K562 (cell line): ENCODE measurements around the gene NPB. TPM values are rescaled to one million over a fixed set of nuclear protein-coding genes. Genes with fewer than 3 reads are reported as not detected.

Experiments used
- CEBPZ ChIP-seq: fragments of 150-350 bp; IDR thresholded peaks from 2 replicates; pipeline ENCODE4 v1.6.1; 2014; ENCODE audit warnings: low read depth, mild to moderate bottlenecking, low read length, borderline replicate concordance
- EWSR1 ChIP-seq: fragments of 450-650 bp; IDR thresholded peaks from 2 replicates; pipeline ENCODE4 v1.6.1; 2018; ENCODE audit warnings: borderline replicate concordance, mild to moderate bottlenecking, low read depth, moderate library complexity; ENCODE audit not compliant: partially characterized antibody
- POLR2G ChIP-seq: fragments of 200-400 bp; formaldehyde crosslinking; IDR thresholded peaks from 2 replicates; pipeline ENCODE4 v1.6.1; 2017; ENCODE audit warnings: low read depth, mild to moderate bottlenecking, antibody characterized with exemption, low read length, moderate library complexity
- SIRT6 ChIP-seq: IDR thresholded peaks from one replicate; pipeline ENCODE4 v1.6.1; 2012; ENCODE audit warnings: low read depth, mild to moderate bottlenecking, control low read depth, inconsistent platforms, low read length, moderate library complexity
- STAG1 ChIP-seq: sonication (generic); formaldehyde crosslinking; IDR thresholded peaks from 2 replicates; pipeline ENCODE4 v1.5.0; 2020; ENCODE audit warnings: missing genetic modification reagents, borderline replicate concordance
- TBL1XR1 ChIP-seq, 2 experiments: IDR thresholded peaks; 2 replicates each; pipeline ENCODE4 v1.6.1; 2012; ENCODE audit warnings: improper control_type of control experiment in 2 of 2, low read length in 2 of 2, mild to moderate bottlenecking in 1 of 2
- ZBTB12 ChIP-seq: fragments of 250-450 bp; sonication (Bioruptor Pico); IDR thresholded peaks from 2 replicates; pipeline ENCODE4 v1.4.0; 2020
- ZKSCAN8 ChIP-seq: fragments of 200-800 bp; sonication (Bioruptor generic); IDR thresholded peaks from 2 replicates; pipeline ENCODE4 v1.6.1; 2016; ENCODE audit warnings: missing genetic modification characterization, missing compliant biosample characterization
- ZNF655 ChIP-seq: fragments of 250-450 bp; sonication (Bioruptor Pico); IDR thresholded peaks from 2 replicates; pipeline ENCODE4 v1.5.0; 2021
- polyA plus RNA-seq, 8 experiments: library from polyadenylated mRNA; depleted of rRNA in 4 of 8; stranded (reverse) in 5 of 8; unstranded in 3 of 8; fragments of >200 nt; fragmentation: Nextera tagmentation in 2 of 8; fragmentation: Illumina TruSeq in 1 of 8; extraction: Ambion mirVana in 2 of 8; extraction: Trizol in 1 of 8; gene quantifications; 2 replicates each; pipeline versions ENCODE4 v1.2.1 to v1.2.3, GENCODE V29; 2011 to 2014; ENCODE audit warnings: inconsistent platforms in 1 of 8, missing spikeins in 1 of 8
- total RNA-seq, 7 experiments: library from RNA; depleted of rRNA in 6 of 7; stranded (reverse); fragments of >200 nt in 6 of 7; fragmentation: Illumina TruSeq in 2 of 7; extraction: Trizol in 2 of 7; gene quantifications; 2 replicates each; pipeline versions ENCODE4 v1.2.1 to v1.2.3, GENCODE V29; 2011 to 2021; ENCODE audit warnings: low replicate concordance in 1 of 7
- TF ChIP-seq, protein P1 (sequence below), 2 experiments: fragments of 450-650 bp; IDR thresholded peaks; 2 replicates each; pipeline ENCODE4 v1.6.1; 2016; ENCODE audit warnings: mild to moderate bottlenecking in 2 of 2, borderline replicate concordance in 1 of 2, low read depth in 1 of 2, moderate library complexity in 1 of 2

The NPB gene
- total and polyA plus RNA-seq, 9 of the 15 experiments (the other 6 are each of a cell fraction or from before 2014, with no cell fraction given) = 0.03 to 0.61 (median 0.14) TPM; not detected in 2

DNA sequence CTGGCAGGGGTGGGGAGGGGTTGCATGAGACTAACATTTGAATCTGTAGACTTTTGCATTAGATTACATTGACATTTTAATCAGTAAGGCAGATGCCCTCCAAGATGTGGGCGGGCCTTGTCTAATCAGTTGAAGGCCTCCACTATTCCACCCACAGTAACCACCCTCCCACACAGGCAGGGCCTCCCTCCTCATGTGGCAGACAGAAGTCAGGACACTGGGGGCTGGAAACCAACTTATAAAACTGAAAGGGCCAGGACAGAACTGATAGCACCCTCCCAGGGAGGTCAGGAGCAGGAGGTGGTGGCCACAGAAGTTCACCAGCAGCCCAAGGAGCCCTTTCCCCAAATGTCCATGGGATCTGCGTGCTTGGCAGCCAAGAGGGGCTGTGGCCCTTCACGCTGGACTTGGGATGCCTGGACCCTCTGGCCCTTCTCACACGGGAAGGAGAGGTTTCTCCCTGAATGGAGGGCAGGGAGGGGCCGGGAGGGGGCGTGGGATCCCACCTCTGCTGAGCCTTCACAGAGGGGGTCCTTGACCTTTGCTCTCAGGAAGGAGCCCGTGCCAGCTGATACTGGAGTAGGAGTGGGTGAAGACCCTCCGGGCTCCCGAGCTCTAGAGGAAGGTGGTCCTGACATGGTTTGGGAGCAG is 30.4 kb downstream of the NPB start (continued):
- TF ChIP-seq, protein P1, sequence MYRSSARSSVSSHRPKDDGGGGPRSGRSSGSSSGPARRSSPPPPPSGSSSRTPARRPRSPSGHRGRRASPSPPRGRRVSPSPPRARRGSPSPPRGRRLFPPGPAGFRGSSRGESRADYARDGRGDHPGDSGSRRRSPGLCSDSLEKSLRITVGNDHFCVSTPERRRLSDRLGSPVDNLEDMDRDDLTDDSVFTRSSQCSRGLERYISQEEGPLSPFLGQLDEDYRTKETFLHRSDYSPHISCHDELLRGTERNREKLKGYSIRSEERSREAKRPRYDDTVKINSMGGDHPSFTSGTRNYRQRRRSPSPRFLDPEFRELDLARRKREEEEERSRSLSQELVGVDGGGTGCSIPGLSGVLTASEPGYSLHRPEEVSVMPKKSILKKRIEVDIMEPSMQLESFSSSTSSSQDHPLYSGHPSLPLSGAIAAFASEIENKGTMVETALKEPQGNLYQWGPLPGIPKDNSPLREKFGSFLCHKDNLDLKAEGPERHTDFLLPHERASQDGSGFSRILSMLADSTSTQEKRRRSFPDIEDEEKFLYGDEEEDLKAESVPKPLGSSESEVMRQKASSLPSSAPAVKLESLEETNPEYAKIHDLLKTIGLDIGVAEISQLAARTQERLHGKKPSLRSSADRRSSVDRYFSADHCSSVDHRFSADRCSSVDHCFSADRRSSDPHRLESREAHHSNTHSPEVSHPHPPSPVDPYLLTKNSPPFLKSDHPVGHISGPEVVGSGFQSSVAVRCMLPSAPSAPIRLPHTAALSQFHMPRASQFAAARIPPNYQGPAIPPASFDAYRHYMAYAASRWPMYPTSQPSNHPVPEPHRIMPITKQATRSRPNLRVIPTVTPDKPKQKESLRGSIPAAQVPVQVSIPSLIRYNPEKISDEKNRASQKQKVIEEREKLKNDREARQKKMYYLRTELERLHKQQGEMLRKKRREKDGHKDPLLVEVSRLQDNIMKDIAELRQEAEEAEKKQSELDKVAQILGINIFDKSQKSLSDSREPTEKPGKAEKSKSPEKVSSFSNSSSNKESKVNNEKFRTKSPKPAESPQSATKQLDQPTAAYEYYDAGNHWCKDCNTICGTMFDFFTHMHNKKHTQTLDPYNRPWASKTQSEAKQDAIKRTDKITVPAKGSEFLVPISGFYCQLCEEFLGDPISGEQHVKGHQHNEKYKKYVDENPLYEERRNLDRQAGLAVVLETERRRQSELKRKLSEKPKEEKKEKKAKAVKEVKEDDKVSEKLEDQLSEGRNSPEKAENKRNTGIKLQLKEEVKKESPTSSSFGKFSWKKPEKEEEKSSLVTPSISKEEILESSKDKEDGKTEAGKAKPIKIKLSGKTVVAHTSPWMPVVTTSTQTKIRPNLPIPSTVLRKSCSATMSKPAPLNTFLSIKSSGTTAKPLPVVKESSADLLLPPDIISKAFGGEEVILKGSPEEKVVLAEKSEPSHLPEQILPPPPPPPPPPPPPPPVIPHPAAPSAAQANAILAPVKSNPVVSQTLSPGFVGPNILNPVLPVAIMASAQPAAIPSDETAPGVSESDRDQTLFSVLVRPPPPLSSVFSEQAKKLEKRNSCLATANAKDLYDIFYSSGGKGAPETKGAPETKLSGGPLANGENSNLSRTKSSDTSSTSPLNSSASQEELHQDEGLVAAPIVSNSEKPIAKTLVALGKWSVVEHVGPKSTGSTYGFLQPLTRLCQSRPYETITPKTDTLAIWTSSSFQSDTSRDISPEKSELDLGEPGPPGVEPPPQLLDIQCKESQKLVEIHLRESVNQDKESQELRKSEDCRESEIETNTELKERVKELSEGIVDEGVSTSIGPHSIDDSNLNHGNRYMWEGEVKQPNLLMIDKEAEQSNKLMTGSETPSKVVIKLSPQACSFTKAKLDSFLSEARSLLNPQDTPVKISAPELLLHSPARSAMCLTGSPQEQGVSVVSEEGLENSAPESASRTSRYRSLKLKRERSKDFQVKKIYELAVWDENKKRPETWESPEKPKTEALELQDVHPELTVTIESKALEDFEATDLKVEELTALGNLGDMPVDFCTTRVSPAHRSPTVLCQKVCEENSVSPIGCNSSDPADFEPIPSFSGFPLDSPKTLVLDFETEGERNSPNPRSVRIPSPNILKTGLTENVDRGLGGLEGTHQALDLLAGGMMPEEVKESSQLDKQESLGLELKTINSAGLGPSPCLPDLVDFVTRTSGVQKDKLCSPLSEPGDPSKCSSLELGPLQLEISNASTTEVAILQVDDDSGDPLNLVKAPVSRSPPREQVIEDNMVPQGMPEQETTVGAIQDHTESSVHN (IDR thresholded peaks at IDR 0.05; ENCODE audit: borderline replicate concordance in 1 of 2, low read depth in 1 of 2) = no peak
- TF ChIP-seq TBL1XR1 (IDR thresholded peaks at IDR 0.05; ENCODE audit: low read length in 2 of 2) = 0 out of 4 replicates have a peak, but pooled peaks have one; percentile 21 to 47
- TF ChIP-seq SIRT6 = no peak
- TF ChIP-seq ZKSCAN8 (CRISPR knock-in tag) = no peak
- no peak for TF ChIP-seq STAG1 (CRISPR knock-in tag)
- no peak for TF ChIP-seq CEBPZ
- TF ChIP-seq ZNF655 (CRISPR knock-in tag) = no peak
- TF ChIP-seq ZBTB12 (CRISPR knock-in tag) = no peak
- TF ChIP-seq EWSR1 = no peak
- no peak for TF ChIP-seq POLR2G
